Measurements from ENCODE around the gene FARP1.

- TF ChIP-seq CTCF (IDR thresholded peaks at IDR 0.05; ENCODE audit: control extremely low read depth in 1 of 3, insufficient read depth in 1 of 3, low read depth in 1 of 3, low read length in 3 of 3) (no peak), TAF1 (IDR thresholded peaks at IDR 0.05; ENCODE audit: low read depth, low read length) (no peak), RNF2 (IDR thresholded peaks at IDR 0.05; ENCODE audit: borderline replicate concordance, low read depth, low read length, missing control alignments, poor library complexity, severe bottlenecking) (no peak), HDAC6 (IDR thresholded peaks at IDR 0.05; ENCODE audit: low read depth, low read length) (no peak), CREB1 (IDR thresholded peaks at IDR 0.05) (no peak), TCF12 (IDR thresholded peaks at IDR 0.05; ENCODE audit: low read depth, low read length) (no peak), YY1 (IDR thresholded peaks at IDR 0.05; ENCODE audit: low read depth, low read length) (no peak), USF2 (IDR thresholded peaks at IDR 0.05; ENCODE audit: low read length) (no peak), MAFK (IDR thresholded peaks at IDR 0.05; ENCODE audit: low read depth, low read length) (no peak), CHD2 (IDR thresholded peaks at IDR 0.05; ENCODE audit: low read length) (no peak), POLR2A (IDR thresholded peaks at IDR 0.05; ENCODE audit: control extremely low read depth in 1 of 2, low read depth in 2 of 2, low read length in 2 of 2) (no peak)
Measured at GRCh38 chr13:98446234-98446621, 303.3 kb downstream of the FARP1 start.

Measured in H1 (cell line).